ENCODE results near the gene THEMIS. TPM values are rescaled to one million over a fixed set of nuclear protein-coding genes. Genes with fewer than 3 reads are reported as not detected.

The THEMIS gene
- total RNA-seq, 1 experiment from 2014 or later = not detected

GRCh38 chr6:127738423-127738822, 162.4 kb downstream of the THEMIS start:
- no peak overlapping the region for H3K4me3 ChIP-seq (ENCODE audit: low read depth, low read length)
- H3K27me3 Mint-ChIP-seq (ENCODE audit: insufficient read depth, unreplicated experiment) = peaks cover 6% of the 10 kb centered on the region
- H3K4me3 Mint-ChIP-seq (ENCODE audit: unreplicated experiment) = no peak overlapping the region
- ChIA-PET POLR2A (no interaction called here), CTCF (no interaction called here)
- no peaks in the 10 kb centered on the region for H3K4me1 Mint-ChIP-seq (ENCODE audit: low read depth, unreplicated experiment)
- H3K27me3 ChIP-seq (replicated peaks; ENCODE audit: control insufficient read depth, insufficient read depth, low read length) = no peaks in the 10 kb centered on the region
- no peaks in the 10 kb centered on the region for H3K36me3 ChIP-seq (ENCODE audit: control insufficient read depth, insufficient read depth, low read length)
- H3K9me3 Mint-ChIP-seq (ENCODE audit: unreplicated experiment) = no peaks in the 10 kb centered on the region
- no TSS peak for BruUV-seq (replicated peaks)
- intact Hi-C loops (cut with micrococcal nuclease; ENCODE audit: unreplicated experiment) = loop anchor here (5.0 to 10.0 kb wide), 3 partner anchors 99 to 1516 kb away; no protein-coding TSS in a partner anchor
- no peaks in the 10 kb centered on the region for H3K4me1 ChIP-seq
- no peaks in the 10 kb centered on the region for H3K9me3 ChIP-seq
- no peak overlapping the region for H3K27ac Mint-ChIP-seq (ENCODE audit: unreplicated experiment)
- no peak for TF ChIP-seq CTCF (IDR thresholded peaks at IDR 0.05; ENCODE audit: insufficient read depth in 1 of 2, low read depth in 1 of 2, low read length in 1 of 2, severe bottlenecking in 1 of 2, unreplicated experiment in 1 of 2)
- DNase-seq = no peak
- H3K36me3 Mint-ChIP-seq (ENCODE audit: insufficient read depth, unreplicated experiment) = no peaks in the 10 kb centered on the region

- POLR2A ChIA-PET = no interaction called here
- Histone ChIP-seq H3K4me1 (no peaks in the 10 kb centered on the region), H3K4me3 (ENCODE audit: low read depth, low read length) (no peak overlapping the region), H3K36me3 (ENCODE audit: control insufficient read depth, insufficient read depth, low read length) (no peaks in the 10 kb centered on the region), H3K27me3 (replicated peaks; ENCODE audit: control insufficient read depth, insufficient read depth, low read length) (no peaks in the 10 kb centered on the region), H3K9me3 (no peaks in the 10 kb centered on the region)
- no TSS peak for BruUV-seq (replicated peaks)
- Mint-ChIP-seq H3K27me3 (ENCODE audit: insufficient read depth, unreplicated experiment) (peaks cover 6% of the 10 kb centered on the region), H3K4me3 (ENCODE audit: unreplicated experiment) (no peak overlapping the region), H3K4me1 (ENCODE audit: low read depth, unreplicated experiment) (no peaks in the 10 kb centered on the region), H3K27ac (ENCODE audit: unreplicated experiment) (no peak overlapping the region), H3K36me3 (ENCODE audit: insufficient read depth, unreplicated experiment) (no peaks in the 10 kb centered on the region), H3K9me3 (ENCODE audit: unreplicated experiment) (no peaks in the 10 kb centered on the region)
- TF ChIP-seq CTCF (IDR thresholded peaks at IDR 0.05; ENCODE audit: insufficient read depth in 1 of 2, low read depth in 1 of 2, low read length in 1 of 2, severe bottlenecking in 1 of 2, unreplicated experiment in 1 of 2) = no peak
- intact Hi-C loops (cut with micrococcal nuclease; ENCODE audit: unreplicated experiment) = loop anchor here (1.0 to 10.0 kb wide), 5 partner anchors 100 to 1517 kb away; no protein-coding TSS in a partner anchor
- no peak for DNase-seq
- CTCF ChIA-PET = interaction anchor here (1.4 kb wide), 1 partner anchor 118 kb away, joined by 6 read pairs; no protein-coding TSS in a partner anchor
Measured at GRCh38 chr6:127737768-127738167, 163.1 kb downstream of the THEMIS start.

GRCh38 chr6:127737009-127737486, 163.8 kb downstream of the THEMIS start:
- peak in 1 of 2 experiments; percentile 56 for DNase-seq
- ChIA-PET POLR2A (no interaction called here), CTCF (interaction anchor here (0.6 to 1.4 kb wide), 6 partner anchors 100 to 994 kb away, joined by 3 to 11 read pairs (median 5); no protein-coding TSS in a partner anchor)
- H3K4me1 ChIP-seq = no peaks in the 10 kb centered on the region
- no peaks in the 10 kb centered on the region for H3K36me3 ChIP-seq (ENCODE audit: control insufficient read depth, insufficient read depth, low read length)
- no peak overlapping the region for H3K4me3 ChIP-seq (ENCODE audit: low read depth, low read length)
- no peaks in the 10 kb centered on the region for H3K27me3 ChIP-seq (replicated peaks; ENCODE audit: control insufficient read depth, insufficient read depth, low read length)
- peak; percentile 56 to 57 for TF ChIP-seq CTCF (IDR thresholded peaks at IDR 0.05; ENCODE audit: insufficient read depth in 1 of 2, low read depth in 1 of 2, low read length in 1 of 2, severe bottlenecking in 1 of 2, unreplicated experiment in 1 of 2)
- Mint-ChIP-seq H3K27ac (ENCODE audit: unreplicated experiment) (no peak overlapping the region), H3K36me3 (ENCODE audit: insufficient read depth, unreplicated experiment) (no peaks in the 10 kb centered on the region), H3K4me3 (ENCODE audit: unreplicated experiment) (no peak overlapping the region), H3K27me3 (ENCODE audit: insufficient read depth, unreplicated experiment) (peaks cover 3% of the 10 kb centered on the region), H3K4me1 (ENCODE audit: low read depth, unreplicated experiment) (no peaks in the 10 kb centered on the region), H3K9me3 (ENCODE audit: unreplicated experiment) (no peaks in the 10 kb centered on the region)
- no TSS peak for BruUV-seq (replicated peaks)
- intact Hi-C loops (cut with micrococcal nuclease; ENCODE audit: unreplicated experiment) = loop anchor here (1.0 to 10.0 kb wide), 5 partner anchors 100 to 1518 kb away; no protein-coding TSS in a partner anchor
- H3K9me3 ChIP-seq = no peaks in the 10 kb centered on the region

Measured in Caco-2 (cell line).